H1 (cell line): ENCODE results near the gene BORCS8. TPM values are rescaled to one million over a fixed set of nuclear protein-coding genes. Genes with fewer than 3 reads are reported as not detected.

Experiments used
- CTCF ChIA-PET: fragments of 300-600 bp; sonication (Branson Sonifier 250); formaldehyde crosslinking; loops from one replicate; lab custom pipeline; 2021; ENCODE audit not compliant: partially characterized antibody; lab: Charles Lee
- POLR2A ChIA-PET: fragments of 300-600 bp; sonication (Branson Sonifier 250); formaldehyde crosslinking; loops from one replicate; lab custom pipeline; 2021; ENCODE audit warnings: inconsistent platforms; ENCODE audit not compliant: partially characterized antibody; lab: Charles Lee
- DNase-seq, 2 experiments: peaks; one replicate each; pipeline versions ENCODE4 v3.0.0 to v3.0.0-alpha.2; 2010 to 2022; ENCODE audit warnings: low spot score in 2 of 2, low read depth in 1 of 2, mixed read lengths in 1 of 2
- FAIRE-seq: peaks from 2 replicates; lab custom pipeline; 2011; peaks lifted over from hg19 to GRCh38; lab: Jason Lieb, UNC
- H2AFZ ChIP-seq: 2 replicates; pipeline ENCODE4 v1.8.1; 2012; ENCODE audit warnings: low read length, inconsistent platforms
- H2AK5ac ChIP-seq: 2 replicates; pipeline ENCODE4 v1.6.1; 2013; ENCODE audit warnings: low read depth, low read length
- H2BK120ac ChIP-seq: replicated peaks from 2 replicates; pipeline ENCODE3; 2013; ENCODE audit warnings: low read depth, low read length, inconsistent platforms
- H2BK12ac ChIP-seq: 2 replicates; pipeline ENCODE4 v1.6.1; 2013; ENCODE audit warnings: low read depth, low read length
- H2BK15ac ChIP-seq: 2 replicates; pipeline ENCODE4 v1.6.1; 2013; ENCODE audit warnings: low read length
- H2BK20ac ChIP-seq: 2 replicates; pipeline ENCODE4 v1.6.1; 2013; ENCODE audit warnings: low read length
- H2BK5ac ChIP-seq: 2 replicates; pipeline ENCODE4 v1.6.1; 2013; ENCODE audit warnings: low read depth, low read length
- H3K14ac ChIP-seq: 2 replicates; pipeline ENCODE4 v1.6.1; 2013; ENCODE audit warnings: inconsistent platforms; ENCODE audit not compliant: insufficient read length
- H3K18ac ChIP-seq: 2 replicates; pipeline ENCODE4 v1.6.1; 2013; ENCODE audit warnings: low read length; ENCODE audit errors: extremely low read depth
- H3K23ac ChIP-seq: 2 replicates; pipeline ENCODE4 v1.6.1; 2013; ENCODE audit warnings: inconsistent platforms; ENCODE audit not compliant: insufficient read length
- H3K23me2 ChIP-seq: 2 replicates; pipeline ENCODE4 v1.6.1; 2013; ENCODE audit warnings: low read depth, low read length
- H3K27ac ChIP-seq: 2 replicates; pipeline ENCODE4 v1.6.1; 2011; ENCODE audit warnings: low read depth, low read length, inconsistent platforms
- H3K27me3 ChIP-seq, 4 experiments: replicated peaks in 1 of 4; 1 replicate in 1 of 4; 2 replicates in 3 of 4; pipeline versions ENCODE4 v1.6.1 to v1.8.1; 2011 to 2013; ENCODE audit warnings: low read length in 3 of 4, mild to moderate bottlenecking in 3 of 4, inconsistent platforms in 2 of 4, mixed read lengths in 2 of 4, moderate library complexity in 1 of 4; ENCODE audit not compliant: control insufficient read depth in 3 of 4, insufficient read depth in 3 of 4; ENCODE audit errors: extremely low read depth in 1 of 4
- H3K36me3 ChIP-seq, 4 experiments: 2 replicates each; pipeline versions ENCODE4 v1.6.1 to v1.8.1; 2011 to 2013; ENCODE audit warnings: mild to moderate bottlenecking in 4 of 4, low read length in 3 of 4, moderate library complexity in 2 of 4, control low read depth in 1 of 4, inconsistent platforms in 1 of 4; ENCODE audit not compliant: insufficient read depth in 4 of 4, control insufficient read depth in 2 of 4
- H3K4ac ChIP-seq: replicated peaks from 2 replicates; pipeline ENCODE3; 2013; ENCODE audit warnings: low read length, low read depth, mixed read lengths, inconsistent platforms; ENCODE audit not compliant: insufficient read length
- H3K4me1 ChIP-seq, 4 experiments: replicated peaks in 1 of 4; 1 replicate in 1 of 4; 2 replicates in 3 of 4; pipeline versions ENCODE4 v1.6.1 to v1.8.1; 2011 to 2013; ENCODE audit warnings: low read length in 3 of 4, inconsistent platforms in 2 of 4, mixed read lengths in 1 of 4; ENCODE audit not compliant: insufficient read depth in 4 of 4, control insufficient read depth in 3 of 4
- H3K4me2 ChIP-seq, 2 experiments: 2 replicates each; pipeline versions ENCODE4 v1.6.1 to v1.8.1; 2011 to 2013; ENCODE audit warnings: low read depth in 2 of 2, low read length in 2 of 2, control low read depth in 1 of 2, inconsistent platforms in 1 of 2, mild to moderate bottlenecking in 1 of 2; ENCODE audit not compliant: insufficient read depth in 1 of 2
- H3K4me3 ChIP-seq, 4 experiments: fragments of 200-600, 300-600 bp in 1 of 4; sonication (generic), shearing (Covaris generic), sonication (Bioruptor Twin) in 1 of 4; 2 replicates each; pipeline versions ENCODE4 v1.5.1 to v1.8.1; 2011 to 2016; ENCODE audit warnings: low read length in 4 of 4, low read depth in 3 of 4, control low read depth in 2 of 4, inconsistent platforms in 2 of 4, mild to moderate bottlenecking in 2 of 4, mixed read lengths in 1 of 4, moderate library complexity in 1 of 4; ENCODE audit not compliant: insufficient read depth in 2 of 4; ENCODE audit errors: extremely low read depth in 1 of 4
- H3K56ac ChIP-seq: replicated peaks from 2 replicates; pipeline ENCODE3; 2013; ENCODE audit warnings: low read depth, mild to moderate bottlenecking, mixed read lengths, low read length, inconsistent platforms; ENCODE audit not compliant: insufficient read length
- H3K79me1 ChIP-seq: 2 replicates; pipeline ENCODE4 v1.6.1; 2013; ENCODE audit warnings: low read depth, low read length, control low read depth
- H3K79me2 ChIP-seq, 2 experiments: 2 replicates each; pipeline versions ENCODE4 v1.6.1 to v1.8.1; 2012 to 2013; ENCODE audit warnings: low read length in 2 of 2, mild to moderate bottlenecking in 2 of 2, inconsistent platforms in 1 of 2; ENCODE audit not compliant: insufficient read depth in 2 of 2, control insufficient read depth in 1 of 2
- H3K9ac ChIP-seq, 4 experiments: replicated peaks in 1 of 4; 1 replicate in 1 of 4; 2 replicates in 3 of 4; pipeline versions ENCODE4 v1.6.1 to v1.8.1; 2011 to 2013; ENCODE audit warnings: low read depth in 3 of 4, low read length in 3 of 4, control low read depth in 2 of 4, mild to moderate bottlenecking in 2 of 4, moderate library complexity in 2 of 4, inconsistent platforms in 1 of 4; ENCODE audit errors: extremely low read depth in 1 of 4
- H3K9me3 ChIP-seq, 2 experiments: 2 replicates each; pipeline versions ENCODE4 v1.6.1 to v1.8.1; 2012 to 2013; ENCODE audit warnings: mild to moderate bottlenecking in 2 of 2, moderate library complexity in 2 of 2, control low read depth in 1 of 2, inconsistent platforms in 1 of 2, low read depth in 1 of 2, low read length in 1 of 2, mixed read lengths in 1 of 2; ENCODE audit not compliant: insufficient read depth in 2 of 2
- H4K20me1 ChIP-seq, 2 experiments: replicated peaks in 1 of 2; 2 replicates each; pipeline versions ENCODE3 to v1.8.1; 2011 to 2013; ENCODE audit warnings: inconsistent platforms in 2 of 2, low read length in 2 of 2, mild to moderate bottlenecking in 1 of 2; ENCODE audit not compliant: insufficient read depth in 2 of 2, control insufficient read depth in 1 of 2
- H4K5ac ChIP-seq: 2 replicates; pipeline ENCODE4 v1.6.1; 2013; ENCODE audit warnings: low read length, low read depth, mixed read lengths, inconsistent platforms; ENCODE audit not compliant: insufficient read length
- H4K8ac ChIP-seq: 2 replicates; pipeline ENCODE4 v1.8.0; 2013; ENCODE audit warnings: mild to moderate bottlenecking, moderate library complexity, low read length, inconsistent platforms; ENCODE audit not compliant: insufficient read depth; ENCODE audit errors: extremely low read depth
- H4K91ac ChIP-seq: replicated peaks from 2 replicates; pipeline ENCODE3; 2013; ENCODE audit warnings: low read length, mixed read lengths, inconsistent platforms; ENCODE audit not compliant: insufficient read length
- MAFK ChIP-seq: IDR thresholded peaks from 2 replicates; pipeline ENCODE4 v1.6.1; 2012; ENCODE audit warnings: low read depth, mild to moderate bottlenecking, improper control_type of control experiment, low read length
- WGBS, 2 experiments: shearing (Covaris generic) in 1 of 2; methylation state at CpG; one replicate each; pipeline versions ENCODE4 v1.1.6 to v1.1.7; 2013 to 2015; ENCODE audit warnings: low lambda C conversion rate in 2 of 2, mixed read lengths in 2 of 2, inconsistent platforms in 1 of 2, low coverage in 1 of 2, missing lambda C conversion rate in 1 of 2; ENCODE audit not compliant: insufficient replicate concordance in 2 of 2, insufficient coverage in 1 of 2, insufficient read length in 1 of 2; ENCODE audit errors: extremely low coverage in 1 of 2, missing lambda C conversion rate in 1 of 2; 5-methylcytosine and 5-hydroxymethylcytosine counted together
- polyA plus RNA-seq, 7 experiments: library from polyadenylated mRNA; depleted of rRNA in 3 of 7; stranded (reverse) in 5 of 7; unstranded in 2 of 7; fragments of >200 nt in 5 of 7; fragments of 200-250 nt in 2 of 7; gene quantifications; 1 replicate in 5 of 7; 2 replicates in 1 of 7; 4 replicates in 1 of 7; pipeline versions ENCODE4 v1.2.1 to v1.2.3, GENCODE V29; 2011 to 2013; ENCODE audit warnings: missing spikeins in 2 of 7, mixed read lengths in 2 of 7
- total RNA-seq: library from RNA; stranded (reverse); fragmentation: NEBNext Ultra II Directional; extraction: Animal tissue kit (Norgen Biotek cat#: 25700); gene quantifications from 2 replicates; pipeline ENCODE4 v1.2.1, GENCODE V29; 2021

BORCS8 gene
- total and polyA plus RNA-seq, 2 of the 8 experiments (the other 6 are each of a cell fraction or from before 2014, with no cell fraction given), result 15.0 to 15.9 TPM

DNA sequence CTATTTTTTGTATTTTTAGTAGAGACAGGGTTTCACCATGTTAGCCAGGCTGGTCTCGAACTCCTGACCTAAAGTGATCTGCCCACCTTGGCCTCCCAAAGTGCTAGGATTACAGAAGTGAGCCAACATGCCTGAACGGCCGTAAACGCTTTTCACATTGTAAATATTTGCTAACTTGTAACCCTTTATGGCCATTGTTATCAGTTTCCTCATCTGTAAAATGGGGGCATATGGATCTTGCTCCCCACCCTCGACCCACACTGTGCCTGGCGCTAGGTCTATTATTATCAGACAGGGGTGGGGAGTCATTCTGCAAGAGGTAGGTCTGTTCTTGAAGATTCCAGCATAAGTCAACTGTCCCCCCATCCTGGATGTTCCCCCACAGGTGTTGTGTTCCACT is 31.7 kb upstream of the BORCS8 start:
- Histone ChIP-seq H2BK120ac (no peak overlapping the region), H2BK20ac (no peak overlapping the region), H3K79me2 (no peaks in the 10 kb centered on the region), H3K4ac (no peak overlapping the region), H3K79me1 (no peaks in the 10 kb centered on the region), H2BK12ac (no peak overlapping the region), H4K20me1 (no peaks in the 10 kb centered on the region), H3K23ac (no peak overlapping the region), H4K8ac (no peak overlapping the region), H3K18ac (no peak overlapping the region), H3K27ac (no peak overlapping the region), H2AFZ (no peak overlapping the region), H3K9ac (no peak overlapping the region), H3K14ac (no peak overlapping the region), H2BK15ac (no peak overlapping the region), H3K4me2 (no peak overlapping the region; a peak in 1 of 4 replicates), H3K23me2 (peaks cover 5% of the 10 kb centered on the region; the same call in 1 of the 2 replicates), H2AK5ac (0 out of 2 replicates have a peak overlapping the region, but pooled peaks have one; percentile 39), H3K4me1 (peaks cover 0 to 7% (median 3%) of the 10 kb centered on the region in 4 experiments; a peak in 4 of 7 replicates), H4K5ac (no peak overlapping the region), H3K9me3 (peaks cover 4 to 5% of the 10 kb centered on the region in 2 experiments; a peak in 2 of 4 replicates), H3K56ac (no peak overlapping the region), H4K91ac (no peak overlapping the region), H3K4me3 (no peak overlapping the region), H3K36me3 (no peaks in the 10 kb centered on the region), H3K27me3 (peaks cover 2 to 17% (median 11%) of the 10 kb centered on the region in 4 experiments), H2BK5ac (no peak overlapping the region)
- POLR2A ChIA-PET, result interaction anchor here (1.0 to 2.1 kb wide), 3 partner anchors 20 to 93 kb away, joined by 3 to 10 read pairs (median 4); partner anchors contain the start of gene NR2C2AP
- DNase-seq, result no peak
- no peak for FAIRE-seq
- WGBS, 2 experiments, result 91% methylated on average over 6 of the region's 6 CpGs; no CpG with 5 or more reads in 1 of the 2 experiments
- CTCF ChIA-PET, result interaction anchor here (1.0 to 2.3 kb wide), 8 partner anchors 10 to 93 kb away, joined by 3 to 20 read pairs (median 4); a partner anchor contains a TSS
- no peak for TF ChIP-seq MAFK
